ENCODE results near the gene MGMT. TPM values are rescaled to one million over a fixed set of nuclear protein-coding genes. Genes with fewer than 3 reads are reported as not detected.

The MGMT gene
- total RNA-seq, 2 donors from 2014 or later: 28.6 to 33.7 TPM

- Mint-ChIP-seq H3K36me3 (ENCODE audit: low read depth) (peaks cover 24% of the 10 kb centered on the region), H3K27ac (no peak overlapping the region), H3K27me3 (ENCODE audit: insufficient read depth) (no peaks in the 10 kb centered on the region), H3K4me3 (no peak overlapping the region), H3K4me1 (peaks cover 29% of the 10 kb centered on the region), H3K9me3 (peaks cover 23% of the 10 kb centered on the region)
- 94 to 98% methylated on average over 16 to 22 of the region's 22 CpGs for WGBS, 2 experiments (ENCODE audit: insufficient coverage in 1 of 2, insufficient read length in 1 of 2)
- TF ChIP-seq CTCF (conservative IDR thresholded peaks at IDR 0.05): no peak
- Histone ChIP-seq H3K9me3 (ENCODE audit: control insufficient read depth, low read length) (peaks cover 18% of the 10 kb centered on the region), H3K27me3 (ENCODE audit: control insufficient read depth, insufficient read depth, low read length, poor library complexity, severe bottlenecking) (no peaks in the 10 kb centered on the region), H3K4me3 (ENCODE audit: low read length) (no peak overlapping the region), H3K9ac (ENCODE audit: extremely low read depth, low read length, poor library complexity, severe bottlenecking) (no peak overlapping the region), H3K36me3 (ENCODE audit: control insufficient read depth, insufficient read depth, low read length) (no peaks in the 10 kb centered on the region), H3K4me1 (ENCODE audit: control insufficient read depth, insufficient read depth, low read length) (peaks cover 11% of the 10 kb centered on the region), H3K27ac (ENCODE audit: low read depth, low read length) (no peak overlapping the region)
- peak; percentile 28 for DNase-seq
Measured at GRCh38 chr10:129758207-129759021, 291.4 kb downstream of the MGMT start.

- peaks cover 1% of the 10 kb centered on the region for H3K27me3 Mint-ChIP-seq (ENCODE audit: insufficient read depth)
- H3K4me1 Mint-ChIP-seq: peaks cover 29% of the 10 kb centered on the region
- H3K4me3 ChIP-seq (ENCODE audit: low read length): no peak overlapping the region
- H3K36me3 Mint-ChIP-seq (ENCODE audit: low read depth): peaks cover 14% of the 10 kb centered on the region
- H3K4me1 ChIP-seq (ENCODE audit: control insufficient read depth, insufficient read depth, low read length): peaks cover 11% of the 10 kb centered on the region
- peaks cover 8% of the 10 kb centered on the region for H3K9me3 ChIP-seq (ENCODE audit: control insufficient read depth, low read length)
- no peak overlapping the region for H3K4me3 Mint-ChIP-seq
- no peak overlapping the region for H3K27ac Mint-ChIP-seq
- no peaks in the 10 kb centered on the region for H3K36me3 ChIP-seq (ENCODE audit: control insufficient read depth, insufficient read depth, low read length)
- H3K9me3 Mint-ChIP-seq: peaks cover 13% of the 10 kb centered on the region
- H3K27me3 ChIP-seq (ENCODE audit: control insufficient read depth, insufficient read depth, low read length, poor library complexity, severe bottlenecking): no peaks in the 10 kb centered on the region
- H3K27ac ChIP-seq (ENCODE audit: low read depth, low read length): no peak overlapping the region
- no peak overlapping the region for H3K9ac ChIP-seq (ENCODE audit: extremely low read depth, low read length, poor library complexity, severe bottlenecking)
- peak; percentile 31 for DNase-seq
- no peak for TF ChIP-seq CTCF (conservative IDR thresholded peaks at IDR 0.05)
- WGBS, 2 experiments (ENCODE audit: insufficient coverage in 1 of 2, insufficient read length in 1 of 2): 94 to 95% methylated on average over 16 to 21 of the region's 21 CpGs
Measured at GRCh38 chr10:129759214-129760002, 292.4 kb downstream of the MGMT start.

DNA sequence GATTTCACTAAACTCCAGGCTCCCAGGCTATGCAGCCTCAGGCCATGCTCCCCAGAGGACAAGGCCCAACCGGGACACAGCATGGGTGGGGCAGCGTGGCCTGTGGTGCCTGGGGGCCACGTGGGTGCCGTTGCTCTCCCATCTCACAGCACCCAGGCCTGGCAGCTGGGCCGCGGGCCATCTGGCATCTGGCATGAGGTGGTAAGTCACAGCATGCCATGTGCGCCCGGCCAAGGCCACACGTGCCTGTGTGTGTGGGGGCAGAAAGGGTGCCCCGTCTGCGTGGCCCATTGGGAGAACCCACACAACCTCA lies 292.9 kb downstream of the MGMT start:
- Histone ChIP-seq H3K27me3 (ENCODE audit: control insufficient read depth, insufficient read depth, low read length, poor library complexity, severe bottlenecking) (no peaks in the 10 kb centered on the region), H3K9me3 (ENCODE audit: control insufficient read depth, low read length) (peaks cover 3% of the 10 kb centered on the region), H3K9ac (ENCODE audit: extremely low read depth, low read length, poor library complexity, severe bottlenecking) (no peak overlapping the region), H3K4me1 (ENCODE audit: control insufficient read depth, insufficient read depth, low read length) (peaks cover 11% of the 10 kb centered on the region), H3K27ac (ENCODE audit: low read depth, low read length) (no peak overlapping the region), H3K4me3 (ENCODE audit: low read length) (no peak overlapping the region), H3K36me3 (ENCODE audit: control insufficient read depth, insufficient read depth, low read length) (no peaks in the 10 kb centered on the region)
- H3K36me3 Mint-ChIP-seq (ENCODE audit: low read depth): peaks cover 12% of the 10 kb centered on the region
- 94 to 96% methylated on average over 3 to 11 of the region's 11 CpGs for WGBS, 2 experiments (ENCODE audit: insufficient coverage in 1 of 2, insufficient read length in 1 of 2)
- H3K4me3 Mint-ChIP-seq: no peak overlapping the region
- H3K4me1 Mint-ChIP-seq: peaks cover 29% of the 10 kb centered on the region
- peaks cover 7% of the 10 kb centered on the region for H3K9me3 Mint-ChIP-seq
- TF ChIP-seq CTCF (conservative IDR thresholded peaks at IDR 0.05): no peak
- DNase-seq: peak; percentile 18
- no peak overlapping the region for H3K27ac Mint-ChIP-seq
- H3K27me3 Mint-ChIP-seq (ENCODE audit: insufficient read depth): peaks cover 1% of the 10 kb centered on the region

Data from endodermal cell (in vitro differentiated cells).